Endothelial cell (in vitro differentiated cells): ENCODE measurements around the gene TTPAL. TPM values are rescaled to one million over a fixed set of nuclear protein-coding genes. Genes with fewer than 3 reads are reported as not detected.

ENCODE experiments used
- DNase-seq: peaks from one replicate; pipeline ENCODE4 v3.0.0; 2021; ENCODE audit warnings: low spot score
- H3K27ac Mint-ChIP-seq: one replicate; pipeline ENCODE4 v1.8.0; 2021; ENCODE audit warnings: mixed read lengths, inconsistent platforms; ENCODE audit not compliant: unreplicated experiment
- H3K27me3 Mint-ChIP-seq: one replicate; pipeline ENCODE4 v1.8.0; 2021; ENCODE audit warnings: mild to moderate bottlenecking, moderate library complexity, mixed read lengths, inconsistent platforms; ENCODE audit not compliant: unreplicated experiment
- H3K36me3 Mint-ChIP-seq: one replicate; pipeline ENCODE4 v1.8.0; 2021; ENCODE audit warnings: mild to moderate bottlenecking, low read depth, mixed read lengths, inconsistent platforms; ENCODE audit not compliant: unreplicated experiment
- H3K4me1 Mint-ChIP-seq: one replicate; pipeline ENCODE4 v1.8.0; 2021; ENCODE audit warnings: mild to moderate bottlenecking, mixed read lengths, inconsistent platforms; ENCODE audit not compliant: unreplicated experiment
- H3K4me3 Mint-ChIP-seq: one replicate; pipeline ENCODE4 v1.8.0; 2021; ENCODE audit warnings: mild to moderate bottlenecking, mixed read lengths, inconsistent platforms; ENCODE audit not compliant: unreplicated experiment
- H3K9me3 Mint-ChIP-seq: one replicate; pipeline ENCODE4 v1.8.0; 2021; ENCODE audit warnings: mixed read lengths, inconsistent platforms; ENCODE audit not compliant: unreplicated experiment
- CTCF ChIP-seq: fragments of 200-600 bp; sonication (generic); IDR thresholded peaks from one replicate; pipeline ENCODE4 v1.5.0; 2021; ENCODE audit warnings: antibody characterized with exemption; ENCODE audit not compliant: unreplicated experiment
- total RNA-seq: library from RNA; stranded (reverse); fragmentation: NEBNext Ultra II Directional; extraction: Animal tissue kit (Norgen Biotek cat#: 25700); gene quantifications from one replicate; pipeline ENCODE4 v1.2.1, GENCODE V29; 2021; ENCODE audit not compliant: unreplicated experiment

TTPAL gene
- total RNA-seq, 1 donor from 2014 or later: 10.3 TPM

- no peak for DNase-seq
- no peak for TF ChIP-seq CTCF
- Mint-ChIP-seq H3K36me3 (no peaks in the 10 kb centered on the region), H3K4me3 (no peak overlapping the region), H3K9me3 (no peaks in the 10 kb centered on the region), H3K27me3 (peaks cover 7% of the 10 kb centered on the region), H3K27ac (no peak overlapping the region), H3K4me1 (no peaks in the 10 kb centered on the region)
Measured at GRCh38 chr20:44431118-44431501, 44.6 kb upstream of the TTPAL start.

- no peaks in the 10 kb centered on the region for H3K9me3 Mint-ChIP-seq
- no peak overlapping the region for H3K4me3 Mint-ChIP-seq
- no peak for TF ChIP-seq CTCF
- peaks cover 6% of the 10 kb centered on the region for H3K27me3 Mint-ChIP-seq
- no peaks in the 10 kb centered on the region for H3K4me1 Mint-ChIP-seq
- H3K27ac Mint-ChIP-seq: no peak overlapping the region
- H3K36me3 Mint-ChIP-seq: no peaks in the 10 kb centered on the region
- DNase-seq: no peak
Measured at GRCh38 chr20:44431502-44432234, 44.0 kb upstream of the TTPAL start.

GRCh38 chr20:44432618-44433577 lies 42.8 kb upstream of the TTPAL start:
- H3K4me3 Mint-ChIP-seq: no peak overlapping the region
- no peak for TF ChIP-seq CTCF
- DNase-seq: no peak
- H3K4me1 Mint-ChIP-seq: no peaks in the 10 kb centered on the region
- no peaks in the 10 kb centered on the region for H3K9me3 Mint-ChIP-seq
- H3K27ac Mint-ChIP-seq: no peak overlapping the region
- peaks cover 5% of the 10 kb centered on the region for H3K27me3 Mint-ChIP-seq
- no peaks in the 10 kb centered on the region for H3K36me3 Mint-ChIP-seq

- Mint-ChIP-seq H3K9me3 (no peaks in the 10 kb centered on the region), H3K27me3 (peaks cover 5% of the 10 kb centered on the region), H3K27ac (no peak overlapping the region), H3K4me1 (no peaks in the 10 kb centered on the region), H3K4me3 (no peak overlapping the region), H3K36me3 (no peaks in the 10 kb centered on the region)
- no peak for TF ChIP-seq CTCF
- no peak for DNase-seq
Measured at GRCh38 chr20:44433751-44434538, 41.7 kb upstream of the TTPAL start.
